Measurements from ENCODE around the gene PSTPIP1.

DNA sequence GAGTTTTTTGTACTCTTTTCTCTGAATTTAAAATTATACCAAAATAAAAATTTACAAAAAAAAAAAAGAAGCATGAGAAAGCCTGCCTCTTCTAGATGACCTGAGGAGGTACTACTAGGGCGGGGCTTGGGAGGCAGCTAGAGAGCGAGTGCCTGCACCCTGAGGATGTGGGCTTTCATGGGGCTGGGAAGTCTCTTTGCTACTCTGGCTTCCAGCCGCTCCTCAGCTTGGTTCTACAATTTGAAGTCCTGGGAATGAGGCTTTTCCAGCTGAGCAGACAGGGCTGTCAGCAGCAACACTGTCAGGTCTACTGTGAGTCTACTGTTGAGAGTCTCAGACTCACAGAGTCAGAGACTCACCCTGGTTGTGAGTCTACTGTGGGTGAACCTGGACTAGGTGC lies 8.2 kb upstream of the PSTPIP1 start:
- TF ChIP-seq, protein P1, sequence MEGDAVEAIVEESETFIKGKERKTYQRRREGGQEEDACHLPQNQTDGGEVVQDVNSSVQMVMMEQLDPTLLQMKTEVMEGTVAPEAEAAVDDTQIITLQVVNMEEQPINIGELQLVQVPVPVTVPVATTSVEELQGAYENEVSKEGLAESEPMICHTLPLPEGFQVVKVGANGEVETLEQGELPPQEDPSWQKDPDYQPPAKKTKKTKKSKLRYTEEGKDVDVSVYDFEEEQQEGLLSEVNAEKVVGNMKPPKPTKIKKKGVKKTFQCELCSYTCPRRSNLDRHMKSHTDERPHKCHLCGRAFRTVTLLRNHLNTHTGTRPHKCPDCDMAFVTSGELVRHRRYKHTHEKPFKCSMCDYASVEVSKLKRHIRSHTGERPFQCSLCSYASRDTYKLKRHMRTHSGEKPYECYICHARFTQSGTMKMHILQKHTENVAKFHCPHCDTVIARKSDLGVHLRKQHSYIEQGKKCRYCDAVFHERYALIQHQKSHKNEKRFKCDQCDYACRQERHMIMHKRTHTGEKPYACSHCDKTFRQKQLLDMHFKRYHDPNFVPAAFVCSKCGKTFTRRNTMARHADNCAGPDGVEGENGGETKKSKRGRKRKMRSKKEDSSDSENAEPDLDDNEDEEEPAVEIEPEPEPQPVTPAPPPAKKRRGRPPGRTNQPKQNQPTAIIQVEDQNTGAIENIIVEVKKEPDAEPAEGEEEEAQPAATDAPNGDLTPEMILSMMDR (conservative IDR thresholded peaks at IDR 0.05 in 1 of 2, IDR thresholded peaks at IDR 0.05 in 1 of 2; ENCODE audit: low read depth in 1 of 2, low read length in 2 of 2): no peak
- no peak for TF ChIP-seq EZH2 (IDR thresholded peaks at IDR 0.05; ENCODE audit: low read length, missing control alignments)
